HEK293T (cell line): Measurements from ENCODE around the gene GDF10.

Source experiments
- CTCF ChIA-PET: fragments of 350-600 bp; formaldehyde crosslinking; extraction: SDS; loops from one replicate; lab custom pipeline; 2021; ENCODE audit warnings: antibody characterized with exemption, inconsistent platforms; lab: Yijun Ruan, JAX
- POLR2A ChIA-PET: fragments of 350-600 bp; formaldehyde crosslinking; extraction: SDS; loops from one replicate; lab custom pipeline; 2020; ENCODE audit warnings: antibody characterized with exemption, inconsistent platforms; lab: Yijun Ruan, JAX
- DNase-seq: peaks from one replicate; pipeline ENCODE4 v3.0.0; 2012; ENCODE audit warnings: mixed read lengths; ENCODE audit errors: extremely low spot score
- ARNT ChIP-seq: fragments of 450-650 bp; IDR thresholded peaks from 2 replicates; pipeline ENCODE4 v1.6.1; 2017; ENCODE audit warnings: mild to moderate bottlenecking
- BHLHE40 ChIP-seq: fragments of 450-650 bp; IDR thresholded peaks from 2 replicates; pipeline ENCODE4 v1.6.1; 2016; ENCODE audit warnings: mild to moderate bottlenecking, moderate library complexity, borderline replicate concordance
- CTBP1 ChIP-seq: fragments of 450-650 bp; IDR thresholded peaks from 2 replicates; pipeline ENCODE4 v1.6.1; 2016; ENCODE audit warnings: borderline replicate concordance
- ELF4 ChIP-seq: fragments of 450-650 bp; IDR thresholded peaks from 2 replicates; pipeline ENCODE4 v1.6.1; 2017; ENCODE audit warnings: antibody characterized with exemption
- FOXA1 ChIP-seq: fragments of 450-650 bp; IDR thresholded peaks from 2 replicates; pipeline ENCODE4 v1.6.1; 2016; ENCODE audit warnings: mild to moderate bottlenecking
- FOXK2 ChIP-seq: fragments of 450-650 bp; IDR thresholded peaks from 2 replicates; pipeline ENCODE4 v1.6.1; 2016; ENCODE audit warnings: mild to moderate bottlenecking
- FOXM1 ChIP-seq: fragments of 450-650 bp; IDR thresholded peaks from 2 replicates; pipeline ENCODE4 v1.6.1; 2017; ENCODE audit warnings: mild to moderate bottlenecking, borderline replicate concordance
- HDGF ChIP-seq: fragments of 450-650 bp; IDR thresholded peaks from 2 replicates; pipeline ENCODE4 v1.6.1; 2017; ENCODE audit warnings: antibody characterized with exemption, borderline replicate concordance
- L3MBTL2 ChIP-seq: fragments of 450-650 bp; conservative IDR thresholded peaks from 2 replicates; pipeline ENCODE4 v1.6.1; 2016; ENCODE audit warnings: mild to moderate bottlenecking
- LEF1 ChIP-seq: fragments of 450-650 bp; IDR thresholded peaks from 2 replicates; pipeline ENCODE4 v1.6.1; 2017; ENCODE audit warnings: mild to moderate bottlenecking, borderline replicate concordance
- NFRKB ChIP-seq: fragments of 450-650 bp; IDR thresholded peaks from 2 replicates; pipeline ENCODE4 v1.6.1; 2016; ENCODE audit warnings: mild to moderate bottlenecking, moderate library complexity
- SP1 ChIP-seq: fragments of 450-650 bp; IDR thresholded peaks from 2 replicates; pipeline ENCODE4 v1.6.1; 2017
- SUZ12 ChIP-seq: fragments of 450-650 bp; IDR thresholded peaks from 2 replicates; pipeline ENCODE4 v1.6.1; 2016; ENCODE audit warnings: mild to moderate bottlenecking
- TARDBP ChIP-seq: fragments of 450-650 bp; IDR thresholded peaks from 2 replicates; pipeline ENCODE4 v1.6.1; 2016
- ZNF384 ChIP-seq: fragments of 450-650 bp; IDR thresholded peaks from 2 replicates; pipeline ENCODE4 v1.6.1; 2016
- TF ChIP-seq, protein P1 (sequence below): fragments of 450-650 bp; IDR thresholded peaks from 2 replicates; pipeline ENCODE4 v1.6.1; 2016

GDF10 gene

DNA sequence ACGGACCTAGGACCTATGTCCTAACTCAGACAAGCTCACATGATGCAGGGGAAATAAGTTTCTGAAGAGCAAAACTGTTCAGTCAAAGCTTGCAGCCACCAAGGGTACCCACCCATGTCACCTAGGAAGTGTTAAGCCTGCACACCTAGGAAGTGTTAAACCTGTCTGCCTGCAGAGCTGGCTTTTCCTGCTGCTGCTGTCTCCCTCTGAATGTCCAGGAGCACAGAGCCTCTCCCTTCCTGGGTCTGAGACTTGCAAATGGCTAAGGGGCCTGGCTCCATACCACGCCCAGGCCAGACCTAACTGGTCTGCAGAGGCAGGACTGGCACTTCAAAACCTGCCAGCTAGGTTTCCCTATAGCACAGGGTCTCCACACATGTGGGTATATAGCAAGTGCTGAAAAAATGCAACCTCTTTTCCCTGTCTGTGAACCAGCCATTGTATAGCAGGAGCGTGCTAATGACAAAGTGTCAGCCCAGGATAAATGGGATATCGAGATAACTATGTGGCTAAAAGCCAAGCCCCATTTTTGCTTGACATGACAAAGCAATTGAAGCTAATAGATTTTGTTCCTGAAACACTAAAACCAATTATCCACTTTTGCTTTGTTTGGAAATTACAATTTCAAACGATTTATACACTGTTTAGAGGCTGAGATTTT is 23.8 kb downstream of the GDF10 start:
- no peak for DNase-seq
- ChIA-PET POLR2A (no interaction called here), CTCF (interaction anchor here (0.8 to 1.6 kb wide), 2 partner anchors 12 to 17 kb away, joined by 3 to 4 read pairs; no protein-coding TSS in a partner anchor)
- TF ChIP-seq CTBP1 (no peak), LEF1 (no peak), L3MBTL2 (no peak), ELF4 (no peak), HDGF (no peak), TARDBP (no peak), SP1 (no peak), BHLHE40 (no peak), FOXA1 (no peak), ARNT (no peak), SUZ12 (no peak), ZNF384 (no peak), FOXM1 (no peak), FOXK2 (no peak)

DNA sequence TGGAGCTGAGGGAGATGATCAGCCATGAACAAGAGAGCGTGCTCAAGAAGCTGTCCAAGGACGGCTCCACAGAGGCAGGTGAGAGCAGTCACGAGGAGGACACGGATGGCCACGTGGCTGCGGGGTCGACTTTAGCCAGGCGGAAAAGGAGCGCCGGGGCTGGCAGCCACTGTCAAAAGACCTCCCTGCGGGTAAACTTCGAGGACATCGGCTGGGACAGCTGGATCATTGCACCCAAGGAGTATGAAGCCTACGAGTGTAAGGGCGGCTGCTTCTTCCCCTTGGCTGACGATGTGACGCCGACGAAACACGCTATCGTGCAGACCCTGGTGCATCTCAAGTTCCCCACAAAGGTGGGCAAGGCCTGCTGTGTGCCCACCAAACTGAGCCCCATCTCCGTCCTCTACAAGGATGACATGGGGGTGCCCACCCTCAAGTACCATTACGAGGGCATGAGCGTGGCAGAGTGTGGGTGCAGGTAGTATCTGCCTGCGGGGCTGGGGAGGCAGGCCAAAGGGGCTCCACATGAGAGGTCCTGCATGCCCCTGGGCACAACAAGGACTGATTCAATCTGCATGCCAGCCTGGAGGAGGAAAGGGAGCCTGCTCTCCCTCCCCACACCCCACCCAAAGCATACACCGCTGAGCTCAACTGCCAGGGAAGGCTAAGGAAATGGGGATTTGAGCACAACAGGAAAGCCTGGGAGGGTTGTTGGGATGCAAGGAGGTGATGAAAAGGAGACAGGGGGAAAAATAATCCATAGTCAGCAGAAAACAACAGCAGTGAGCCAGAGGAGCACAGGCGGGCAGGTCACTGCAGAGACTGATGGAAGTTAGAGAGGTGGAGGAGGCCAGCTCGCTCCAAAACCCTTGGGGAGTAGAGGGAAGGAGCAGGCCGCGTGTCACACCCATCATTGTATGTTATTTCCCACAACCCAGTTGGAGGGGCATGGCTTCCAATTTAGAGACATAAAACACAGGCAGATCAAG is 25.6 kb downstream of the GDF10 start:
- ChIA-PET CTCF (no interaction called here), POLR2A (no interaction called here)
- no peak for DNase-seq
- no peak for TF ChIP-seq TARDBP
- no peak for TF ChIP-seq FOXM1
- TF ChIP-seq CTBP1, result no peak
- TF ChIP-seq FOXA1, result no peak
- no peak for TF ChIP-seq L3MBTL2
- TF ChIP-seq ARNT, result no peak
- TF ChIP-seq BHLHE40, result no peak
- TF ChIP-seq SP1, result no peak
- no peak for TF ChIP-seq NFRKB
- no peak for TF ChIP-seq LEF1
- no peak for TF ChIP-seq ELF4
- TF ChIP-seq ZNF384, result no peak
- no peak for TF ChIP-seq FOXK2
- TF ChIP-seq, protein P1, sequence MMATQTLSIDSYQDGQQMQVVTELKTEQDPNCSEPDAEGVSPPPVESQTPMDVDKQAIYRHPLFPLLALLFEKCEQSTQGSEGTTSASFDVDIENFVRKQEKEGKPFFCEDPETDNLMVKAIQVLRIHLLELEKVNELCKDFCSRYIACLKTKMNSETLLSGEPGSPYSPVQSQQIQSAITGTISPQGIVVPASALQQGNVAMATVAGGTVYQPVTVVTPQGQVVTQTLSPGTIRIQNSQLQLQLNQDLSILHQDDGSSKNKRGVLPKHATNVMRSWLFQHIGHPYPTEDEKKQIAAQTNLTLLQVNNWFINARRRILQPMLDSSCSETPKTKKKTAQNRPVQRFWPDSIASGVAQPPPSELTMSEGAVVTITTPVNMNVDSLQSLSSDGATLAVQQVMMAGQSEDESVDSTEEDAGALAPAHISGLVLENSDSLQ, result no peak
- no peak for TF ChIP-seq HDGF
- TF ChIP-seq SUZ12, result no peak

DNA sequence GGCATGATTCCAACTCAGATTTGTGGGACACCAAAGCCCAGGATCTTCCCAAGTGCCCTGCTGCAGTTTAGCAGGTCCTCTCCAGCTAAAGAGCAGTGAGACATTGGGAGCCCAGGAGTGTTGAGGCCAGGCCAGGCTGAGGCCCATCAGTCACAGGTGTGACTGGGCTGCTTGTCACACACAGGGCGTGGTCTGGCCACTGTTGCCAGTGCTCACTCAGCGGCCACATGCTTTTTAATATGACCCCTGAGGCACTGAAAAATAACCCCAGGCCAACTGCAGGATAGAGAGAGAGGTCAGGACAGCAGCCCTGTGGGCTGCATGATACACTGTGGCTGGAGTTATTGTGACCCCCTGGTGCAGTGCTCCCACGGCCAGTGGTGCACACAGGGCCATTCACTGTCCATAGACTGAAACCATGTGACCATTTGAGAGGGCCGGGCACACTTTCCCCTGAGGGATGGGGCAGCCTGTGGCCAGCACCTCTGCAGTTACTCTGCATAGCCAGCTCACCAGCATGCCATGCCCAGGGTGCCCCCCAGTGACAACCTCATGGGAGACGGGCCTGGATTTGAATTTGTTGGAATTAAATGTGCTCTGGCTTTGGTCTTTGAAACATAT is 26.4 kb downstream of the GDF10 start:
- DNase-seq, result no peak
- TF ChIP-seq L3MBTL2 (no peak), FOXM1 (no peak), SP1 (no peak), HDGF (no peak), LEF1 (no peak), ELF4 (no peak), TARDBP (no peak), CTBP1 (no peak)
- POLR2A ChIA-PET, result no interaction called here
- CTCF ChIA-PET, result no interaction called here

DNA sequence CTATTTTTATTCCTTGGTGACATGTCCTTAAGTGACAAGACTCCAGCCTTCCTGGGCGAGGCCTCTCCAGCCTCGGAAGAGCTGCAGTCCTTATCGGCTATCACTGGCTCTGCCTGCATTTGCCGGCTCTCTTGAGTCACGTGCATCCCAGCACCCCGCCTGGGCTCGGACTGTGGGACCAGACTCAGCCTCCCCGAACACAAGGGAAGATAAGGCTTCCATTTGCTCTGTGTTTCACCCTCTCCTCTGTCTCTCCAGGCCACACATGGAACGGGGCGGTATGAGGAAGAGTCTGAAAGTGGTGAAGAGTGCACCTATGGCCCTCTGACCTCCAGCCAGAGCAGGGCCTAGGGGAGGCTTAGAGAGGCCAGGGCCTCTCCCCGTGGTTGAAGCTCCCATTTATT is 26.9 kb downstream of the GDF10 start:
- DNase-seq, result no peak
- POLR2A ChIA-PET, result no interaction called here
- CTCF ChIA-PET, result no interaction called here
- TF ChIP-seq SUZ12, result no peak

DNA sequence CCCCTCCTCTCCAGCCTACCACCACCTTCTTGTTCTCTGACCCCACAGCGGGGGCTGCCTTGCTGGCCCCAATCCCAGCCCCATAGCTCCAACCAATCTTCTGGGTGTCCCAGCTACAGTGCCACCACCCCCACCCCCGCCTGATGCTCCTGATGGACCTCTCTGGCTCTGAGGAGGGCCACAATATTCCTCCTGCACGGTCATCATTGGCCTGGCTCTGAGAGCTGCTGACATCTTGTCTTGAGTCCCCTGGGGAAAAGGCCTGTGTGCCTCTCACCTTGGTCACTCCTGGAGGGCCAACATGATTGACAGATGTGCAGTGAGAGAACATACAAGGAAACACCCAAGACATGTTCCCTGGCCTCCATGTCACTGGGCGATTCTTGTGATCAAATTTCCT is 29.9 kb downstream of the GDF10 start:
- ChIA-PET POLR2A (no interaction called here), CTCF (no interaction called here)
- DNase-seq, result no peak
- TF ChIP-seq SUZ12, result no peak

DNA sequence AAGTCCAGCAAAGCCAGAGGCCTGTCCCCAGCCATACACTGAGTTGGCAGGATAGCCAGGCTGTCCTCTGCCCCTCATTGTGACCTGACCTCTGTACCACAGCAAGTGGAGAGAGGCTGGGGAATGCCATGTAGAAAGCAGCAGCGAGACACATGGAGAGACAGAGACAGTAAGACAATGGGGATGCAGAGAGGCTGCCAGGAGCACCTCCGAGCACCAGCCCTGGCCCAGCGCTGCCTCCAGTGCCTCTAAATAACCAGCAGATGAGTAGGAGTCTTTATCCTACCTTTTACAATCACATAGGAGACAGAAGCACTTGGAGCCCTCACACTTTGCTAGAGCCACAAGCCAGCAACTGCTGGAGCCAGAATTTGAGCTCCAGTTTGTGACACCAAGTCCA is 30.4 kb downstream of the GDF10 start:
- ChIA-PET CTCF (no interaction called here), POLR2A (no interaction called here)
- no peak for TF ChIP-seq ELF4
- no peak for TF ChIP-seq SP1
- TF ChIP-seq ARNT, result no peak
- TF ChIP-seq NFRKB, result no peak
- no peak for TF ChIP-seq TARDBP
- no peak for TF ChIP-seq L3MBTL2
- no peak for TF ChIP-seq FOXK2
- TF ChIP-seq FOXA1, result no peak
- TF ChIP-seq LEF1, result no peak
- no peak for TF ChIP-seq HDGF
- no peak for TF ChIP-seq ZNF384
- no peak for TF ChIP-seq CTBP1
- TF ChIP-seq, protein P1, result no peak
- no peak for TF ChIP-seq BHLHE40
- TF ChIP-seq FOXM1, result no peak
- TF ChIP-seq SUZ12, result no peak
- no peak for DNase-seq
